Ovary (tissue), 3 donors: ENCODE measurements around the gene BACH1.

Experiments used
- EP300 ChIP-seq: sonication (generic); formaldehyde crosslinking; IDR thresholded peaks from one replicate; pipeline ENCODE4 v1.6.1; 2017; ENCODE audit warnings: antibody characterized with exemption
- POLR2A ChIP-seq: fragments of 450-650 bp; IDR thresholded peaks from one replicate; pipeline ENCODE4 v1.6.1; 2017; ENCODE audit warnings: antibody characterized with exemption, mild to moderate bottlenecking, moderate library complexity
- TF ChIP-seq, protein P1 (sequence below), 3 donors: fragments of 450-650 bp in 2 of 3; fragments of 200-600 bp in 1 of 3; IDR thresholded peaks; one replicate each; pipeline versions ENCODE4 v1.5.1 to v1.8.0; 2016 to 2022; ENCODE audit warnings: antibody characterized with exemption in 3 of 3, mild to moderate bottlenecking in 1 of 3
- donor health status: DM: no; HTN: no; CAD: no.

DNA sequence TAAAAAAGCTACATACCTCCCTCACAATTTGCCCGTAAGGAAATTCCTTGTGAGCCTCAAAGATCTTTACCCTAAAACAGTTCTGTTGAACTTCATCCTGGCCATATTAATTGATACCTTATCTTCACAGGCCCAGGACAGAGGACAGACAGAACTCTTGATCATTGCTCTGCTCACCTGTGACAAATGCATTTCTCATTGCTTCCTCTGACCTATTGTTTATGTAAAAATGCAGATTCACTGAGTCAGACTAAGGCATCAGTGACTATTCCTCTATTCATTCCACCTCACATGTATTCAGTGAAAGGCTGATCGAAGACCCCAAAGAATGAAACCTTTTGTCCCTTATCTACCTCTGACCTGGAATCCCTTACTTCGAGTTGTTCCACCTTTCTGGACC is 61.0 kb downstream of the BACH1 start:
- TF ChIP-seq, protein P1, sequence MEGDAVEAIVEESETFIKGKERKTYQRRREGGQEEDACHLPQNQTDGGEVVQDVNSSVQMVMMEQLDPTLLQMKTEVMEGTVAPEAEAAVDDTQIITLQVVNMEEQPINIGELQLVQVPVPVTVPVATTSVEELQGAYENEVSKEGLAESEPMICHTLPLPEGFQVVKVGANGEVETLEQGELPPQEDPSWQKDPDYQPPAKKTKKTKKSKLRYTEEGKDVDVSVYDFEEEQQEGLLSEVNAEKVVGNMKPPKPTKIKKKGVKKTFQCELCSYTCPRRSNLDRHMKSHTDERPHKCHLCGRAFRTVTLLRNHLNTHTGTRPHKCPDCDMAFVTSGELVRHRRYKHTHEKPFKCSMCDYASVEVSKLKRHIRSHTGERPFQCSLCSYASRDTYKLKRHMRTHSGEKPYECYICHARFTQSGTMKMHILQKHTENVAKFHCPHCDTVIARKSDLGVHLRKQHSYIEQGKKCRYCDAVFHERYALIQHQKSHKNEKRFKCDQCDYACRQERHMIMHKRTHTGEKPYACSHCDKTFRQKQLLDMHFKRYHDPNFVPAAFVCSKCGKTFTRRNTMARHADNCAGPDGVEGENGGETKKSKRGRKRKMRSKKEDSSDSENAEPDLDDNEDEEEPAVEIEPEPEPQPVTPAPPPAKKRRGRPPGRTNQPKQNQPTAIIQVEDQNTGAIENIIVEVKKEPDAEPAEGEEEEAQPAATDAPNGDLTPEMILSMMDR (IDR thresholded peaks at IDR 0.05): no peak
- TF ChIP-seq EP300: no peak
- TF ChIP-seq POLR2A: no peak
